NB4 (cell line): ENCODE measurements around the gene CDH13.

Experiments
- DNase-seq: peaks from one replicate; pipeline ENCODE4 v3.0.0; 2010; ENCODE audit warnings: low read depth
- H3K4me3 ChIP-seq: one replicate; pipeline ENCODE4 v1.5.1; 2011; ENCODE audit warnings: mild to moderate bottlenecking, low read depth, low read length, moderate library complexity
- CTCF ChIP-seq: IDR thresholded peaks from one replicate; pipeline ENCODE4 v1.5.1; 2012; ENCODE audit warnings: low read depth, low read length
- MAX ChIP-seq: IDR thresholded peaks from 2 replicates; pipeline ENCODE4 v1.6.1; 2011; ENCODE audit warnings: low read depth, low read length
- MYC ChIP-seq: IDR thresholded peaks from 2 replicates; pipeline ENCODE4 v1.6.1; 2011; ENCODE audit warnings: low read depth, low read length
- POLR2A ChIP-seq: IDR thresholded peaks from 2 replicates; pipeline ENCODE4 v1.6.1; 2011; ENCODE audit warnings: mild to moderate bottlenecking; ENCODE audit not compliant: insufficient read length; ENCODE audit errors: extremely low read depth

CDH13 gene

GRCh38 chr16:82993415-82993814 lies 366.6 kb downstream of the CDH13 start:
- no peak overlapping the region for H3K4me3 ChIP-seq
- TF ChIP-seq MYC (no peak), POLR2A (no peak), CTCF (no peak)
- no peak for DNase-seq

GRCh38 chr16:82993926-82994325 lies 367.2 kb downstream of the CDH13 start:
- no peak overlapping the region for H3K4me3 ChIP-seq
- DNase-seq: no peak
- TF ChIP-seq CTCF (no peak), POLR2A (no peak)

- no peak for DNase-seq
- TF ChIP-seq POLR2A (no peak), MYC (no peak), CTCF (no peak)
- H3K4me3 ChIP-seq: no peak overlapping the region
Observed at GRCh38 chr16:82995286-82995923, 368.6 kb downstream of the CDH13 start.

GRCh38 chr16:82995924-82996441 lies 369.2 kb downstream of the CDH13 start:
- TF ChIP-seq CTCF (no peak), MAX (no peak)
- no peak overlapping the region for H3K4me3 ChIP-seq
- peak; percentile 21 for DNase-seq

- TF ChIP-seq POLR2A (no peak), MYC (no peak), MAX (no peak), CTCF (no peak)
- DNase-seq: no peak
- H3K4me3 ChIP-seq: no peak overlapping the region
Observed at GRCh38 chr16:82996814-82997213, 370.0 kb downstream of the CDH13 start.

GRCh38 chr16:82999711-83000110 lies 372.9 kb downstream of the CDH13 start:
- DNase-seq: no peak
- no peak overlapping the region for H3K4me3 ChIP-seq
- no peak for TF ChIP-seq POLR2A
- TF ChIP-seq CTCF: no peak
- no peak for TF ChIP-seq MYC
- no peak for TF ChIP-seq MAX
